ENCODE results near the gene AIG1.

DNA sequence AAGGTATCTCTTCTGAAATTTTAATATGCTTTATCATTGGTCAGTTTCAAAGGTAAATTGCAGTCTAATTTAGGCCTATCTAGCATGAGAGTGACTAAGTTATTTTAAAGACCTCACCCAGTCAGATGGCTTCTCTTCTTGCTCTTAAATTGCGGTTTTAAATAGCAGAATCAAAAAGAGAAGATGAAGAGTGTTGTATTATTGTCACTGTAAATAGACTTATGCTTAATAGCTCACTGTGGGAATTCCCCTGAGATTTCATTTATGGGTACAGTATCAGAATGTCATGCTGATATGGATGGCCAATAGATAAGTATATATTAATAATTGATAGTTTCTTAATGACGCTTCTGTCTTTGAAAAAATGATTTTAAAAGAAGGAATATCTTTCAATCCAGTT, 35.7 kb downstream of the AIG1 start:
- TF ChIP-seq, protein P1, sequence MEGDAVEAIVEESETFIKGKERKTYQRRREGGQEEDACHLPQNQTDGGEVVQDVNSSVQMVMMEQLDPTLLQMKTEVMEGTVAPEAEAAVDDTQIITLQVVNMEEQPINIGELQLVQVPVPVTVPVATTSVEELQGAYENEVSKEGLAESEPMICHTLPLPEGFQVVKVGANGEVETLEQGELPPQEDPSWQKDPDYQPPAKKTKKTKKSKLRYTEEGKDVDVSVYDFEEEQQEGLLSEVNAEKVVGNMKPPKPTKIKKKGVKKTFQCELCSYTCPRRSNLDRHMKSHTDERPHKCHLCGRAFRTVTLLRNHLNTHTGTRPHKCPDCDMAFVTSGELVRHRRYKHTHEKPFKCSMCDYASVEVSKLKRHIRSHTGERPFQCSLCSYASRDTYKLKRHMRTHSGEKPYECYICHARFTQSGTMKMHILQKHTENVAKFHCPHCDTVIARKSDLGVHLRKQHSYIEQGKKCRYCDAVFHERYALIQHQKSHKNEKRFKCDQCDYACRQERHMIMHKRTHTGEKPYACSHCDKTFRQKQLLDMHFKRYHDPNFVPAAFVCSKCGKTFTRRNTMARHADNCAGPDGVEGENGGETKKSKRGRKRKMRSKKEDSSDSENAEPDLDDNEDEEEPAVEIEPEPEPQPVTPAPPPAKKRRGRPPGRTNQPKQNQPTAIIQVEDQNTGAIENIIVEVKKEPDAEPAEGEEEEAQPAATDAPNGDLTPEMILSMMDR (IDR thresholded peaks at IDR 0.05; ENCODE audit: insufficient read depth, low read depth, low read length), result no peak
- no peak for TF ChIP-seq EZH2 (IDR thresholded peaks at IDR 0.05; ENCODE audit: insufficient read depth, low read length)
